ENCODE measurements around the gene FANCC. TPM values are rescaled to one million over a fixed set of nuclear protein-coding genes. Genes with fewer than 3 reads are reported as not detected.
"Not testable (repeated sequence)": the region's sequence is repeated elsewhere in the genome, so short reads cannot be mapped to it uniquely, and the experiment has no call there.

The FANCC gene
- total RNA-seq, 6 experiments from 2014 or later: 4.7 to 7.1 (median 5.7) TPM

GRCh38 chr9:95330720-95331404, 13.4 kb upstream of the FANCC start:
- no peak overlapping the region for H3K4me3 Mint-ChIP-seq
- H3K27ac Mint-ChIP-seq: no peak overlapping the region
- TF ChIP-seq, protein P1, sequence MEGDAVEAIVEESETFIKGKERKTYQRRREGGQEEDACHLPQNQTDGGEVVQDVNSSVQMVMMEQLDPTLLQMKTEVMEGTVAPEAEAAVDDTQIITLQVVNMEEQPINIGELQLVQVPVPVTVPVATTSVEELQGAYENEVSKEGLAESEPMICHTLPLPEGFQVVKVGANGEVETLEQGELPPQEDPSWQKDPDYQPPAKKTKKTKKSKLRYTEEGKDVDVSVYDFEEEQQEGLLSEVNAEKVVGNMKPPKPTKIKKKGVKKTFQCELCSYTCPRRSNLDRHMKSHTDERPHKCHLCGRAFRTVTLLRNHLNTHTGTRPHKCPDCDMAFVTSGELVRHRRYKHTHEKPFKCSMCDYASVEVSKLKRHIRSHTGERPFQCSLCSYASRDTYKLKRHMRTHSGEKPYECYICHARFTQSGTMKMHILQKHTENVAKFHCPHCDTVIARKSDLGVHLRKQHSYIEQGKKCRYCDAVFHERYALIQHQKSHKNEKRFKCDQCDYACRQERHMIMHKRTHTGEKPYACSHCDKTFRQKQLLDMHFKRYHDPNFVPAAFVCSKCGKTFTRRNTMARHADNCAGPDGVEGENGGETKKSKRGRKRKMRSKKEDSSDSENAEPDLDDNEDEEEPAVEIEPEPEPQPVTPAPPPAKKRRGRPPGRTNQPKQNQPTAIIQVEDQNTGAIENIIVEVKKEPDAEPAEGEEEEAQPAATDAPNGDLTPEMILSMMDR (IDR thresholded peaks at IDR 0.05): no peak
- no peak for DNase-seq
- 0 out of 2 replicates have a peak, but pooled peaks cover 6% of the 10 kb centered on the region for H3K4me1 Mint-ChIP-seq (ENCODE audit: low read depth)
- H3K9me3 Mint-ChIP-seq: peaks cover 18% of the 10 kb centered on the region
- peaks cover 13% of the 10 kb centered on the region for H3K27me3 Mint-ChIP-seq (ENCODE audit: insufficient read depth)
- peaks cover 5% of the 10 kb centered on the region; the same call in 1 of the 2 replicates for H3K36me3 Mint-ChIP-seq (ENCODE audit: low read depth)

GRCh38 chr9:95329061-95329460, 11.6 kb upstream of the FANCC start:
- not testable (repeated sequence) for H3K4me3 Mint-ChIP-seq; DNase-seq; H3K36me3 Mint-ChIP-seq (ENCODE audit: low read depth); H3K27ac Mint-ChIP-seq; H3K4me1 Mint-ChIP-seq (ENCODE audit: low read depth)
- peaks cover 13% of the 10 kb centered on the region for H3K27me3 Mint-ChIP-seq (ENCODE audit: insufficient read depth)
- peaks cover 18% of the 10 kb centered on the region for H3K9me3 Mint-ChIP-seq

DNA sequence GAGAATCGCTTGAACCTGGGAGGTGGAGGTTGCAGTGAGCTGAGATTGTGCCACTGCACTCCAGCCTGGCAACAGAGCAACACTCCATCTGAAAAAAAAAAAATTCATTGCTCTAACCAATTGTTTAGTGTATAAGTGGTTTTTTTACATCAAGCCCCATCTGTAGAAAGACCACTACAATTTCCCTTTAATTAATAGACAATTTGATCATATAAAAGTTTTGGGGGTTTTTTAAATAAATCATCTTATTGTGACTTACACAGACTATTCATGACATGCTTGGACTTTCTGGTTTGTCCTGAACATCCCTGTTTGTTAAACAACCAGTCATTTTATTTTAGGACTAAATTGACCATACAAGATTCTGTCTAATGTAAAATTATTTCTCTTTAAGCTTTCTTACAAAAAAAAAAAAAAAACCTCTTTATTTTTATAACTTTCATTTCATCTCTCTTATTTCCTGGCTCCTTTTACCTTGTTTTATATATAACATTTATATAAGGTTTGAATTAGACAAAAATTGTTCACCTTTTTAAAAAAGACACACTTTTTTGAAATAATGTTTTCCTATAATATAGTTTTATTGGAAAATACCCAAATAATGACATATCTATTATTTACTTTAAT, 9.8 kb upstream of the FANCC start:
- DNase-seq: no peak
- TF ChIP-seq, protein P1 (IDR thresholded peaks at IDR 0.05): no peak

DNA sequence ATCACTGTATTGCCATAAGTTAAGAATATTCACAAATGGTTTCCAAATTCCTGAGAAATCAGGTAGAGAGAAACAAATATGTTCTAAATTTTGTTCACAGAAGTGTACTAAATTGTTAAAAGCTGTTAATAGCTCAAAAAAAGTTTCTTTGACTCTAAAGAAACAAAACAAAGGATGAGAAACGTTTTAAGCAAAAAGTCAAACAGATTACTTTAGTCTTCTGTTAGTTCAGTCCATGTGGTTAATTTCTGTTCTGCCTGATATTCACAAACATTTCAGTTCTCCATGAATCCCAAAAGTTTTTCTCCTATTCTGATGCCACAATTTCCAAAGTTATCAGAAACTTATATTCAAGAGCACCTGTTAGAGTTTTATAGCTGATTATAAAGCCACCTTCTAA, 7.7 kb upstream of the FANCC start:
- no peak overlapping the region for H3K27ac Mint-ChIP-seq
- no peak for DNase-seq
- H3K36me3 Mint-ChIP-seq (ENCODE audit: low read depth): peaks cover 5% of the 10 kb centered on the region; the same call in 1 of the 2 replicates
- H3K9me3 Mint-ChIP-seq: peaks cover 12% of the 10 kb centered on the region
- no peaks in the 10 kb centered on the region for H3K4me1 Mint-ChIP-seq (ENCODE audit: low read depth)
- TF ChIP-seq, protein P1 (IDR thresholded peaks at IDR 0.05): no peak
- peaks cover 9% of the 10 kb centered on the region for H3K27me3 Mint-ChIP-seq (ENCODE audit: insufficient read depth)
- no peak overlapping the region for H3K4me3 Mint-ChIP-seq

More for the DNA sequence above, 9.8 kb upstream of the FANCC start:
- H3K27me3 Mint-ChIP-seq (ENCODE audit: insufficient read depth): peaks cover 11% of the 10 kb centered on the region
- H3K27ac Mint-ChIP-seq: no peak overlapping the region
- H3K4me1 Mint-ChIP-seq (ENCODE audit: low read depth): no peaks in the 10 kb centered on the region
- peaks cover 5% of the 10 kb centered on the region; the same call in 1 of the 2 replicates for H3K36me3 Mint-ChIP-seq (ENCODE audit: low read depth)
- H3K4me3 Mint-ChIP-seq: no peak overlapping the region
- H3K9me3 Mint-ChIP-seq: peaks cover 18% of the 10 kb centered on the region

GRCh38 chr9:95317893-95318211, 343 bp upstream of the FANCC start:
- Mint-ChIP-seq H3K4me3 (peak overlapping the region; percentile 90), H3K36me3 (ENCODE audit: low read depth) (no peaks in the 10 kb centered on the region), H3K9me3 (no peaks in the 10 kb centered on the region), H3K4me1 (ENCODE audit: low read depth) (peaks cover 31% of the 10 kb centered on the region), H3K27ac (peak overlapping the region; percentile 90), H3K27me3 (ENCODE audit: insufficient read depth) (peaks cover 4% of the 10 kb centered on the region)
- DNase-seq: no peak
- TF ChIP-seq, protein P1 (IDR thresholded peaks at IDR 0.05): no peak

- peak; percentile 41 for DNase-seq
- H3K9me3 Mint-ChIP-seq: no peaks in the 10 kb centered on the region
- TF ChIP-seq, protein P1 (IDR thresholded peaks at IDR 0.05): peak; percentile 23; the same call in 1 of the 2 replicates
- H3K36me3 Mint-ChIP-seq (ENCODE audit: low read depth): no peaks in the 10 kb centered on the region
- H3K27me3 Mint-ChIP-seq (ENCODE audit: insufficient read depth): no peaks in the 10 kb centered on the region; the same call in 1 of the 2 replicates
- peak overlapping the region; percentile 90 for H3K4me3 Mint-ChIP-seq
- peak overlapping the region; percentile 75 for H3K27ac Mint-ChIP-seq
- peaks cover 40% of the 10 kb centered on the region for H3K4me1 Mint-ChIP-seq (ENCODE audit: low read depth)
Observed at GRCh38 chr9:95316794-95317118, 753 bp downstream of the FANCC start.

Measured in HFFc6 (cell line).